Measurements from ENCODE around the gene BAHD1.
"Not testable (repeated sequence)": the region's sequence is repeated elsewhere in the genome, so short reads cannot be mapped to it uniquely, and the experiment has no call there.

BAHD1 gene

DNA sequence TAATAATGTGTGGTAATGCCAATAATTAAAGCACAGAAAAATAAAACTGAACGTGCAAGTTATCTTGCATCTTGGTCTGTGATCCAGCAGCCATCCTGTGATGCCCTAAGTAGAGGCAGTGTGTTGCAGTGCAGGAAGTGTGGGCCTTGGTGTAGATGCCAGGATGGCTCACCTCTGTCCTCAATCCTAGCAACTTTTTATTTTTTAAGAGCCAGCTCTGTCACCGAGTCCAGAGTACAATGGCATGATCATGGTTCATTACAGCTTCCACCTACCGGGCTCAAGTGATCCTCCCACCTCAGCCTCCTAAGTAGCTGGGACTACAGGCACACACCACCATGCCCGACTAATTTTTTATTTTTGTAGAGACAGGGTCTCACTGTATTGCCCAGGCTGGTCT, 7.6 kb downstream of the BAHD1 start:
- DNase-seq, result no peak

DNA sequence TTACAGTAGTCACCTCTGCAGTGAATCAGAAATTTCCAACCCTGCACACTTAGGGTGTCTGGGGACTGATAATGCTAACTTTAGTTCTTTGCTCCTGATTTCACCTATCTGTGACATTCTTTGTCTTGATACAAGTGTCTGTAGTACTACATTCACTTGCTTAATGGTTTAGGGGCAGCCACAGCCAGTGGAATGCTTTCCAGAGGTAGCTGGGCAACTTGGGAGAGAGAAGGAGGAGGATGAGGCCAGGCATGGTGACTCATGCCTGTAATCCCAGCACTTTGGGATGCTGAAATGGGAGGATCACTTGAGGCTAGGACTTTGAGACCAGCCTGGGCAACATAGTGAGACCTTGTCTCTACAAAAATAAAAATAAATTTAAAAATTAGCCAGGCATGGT, 8.5 kb downstream of the BAHD1 start:
- no peak for DNase-seq

DNA sequence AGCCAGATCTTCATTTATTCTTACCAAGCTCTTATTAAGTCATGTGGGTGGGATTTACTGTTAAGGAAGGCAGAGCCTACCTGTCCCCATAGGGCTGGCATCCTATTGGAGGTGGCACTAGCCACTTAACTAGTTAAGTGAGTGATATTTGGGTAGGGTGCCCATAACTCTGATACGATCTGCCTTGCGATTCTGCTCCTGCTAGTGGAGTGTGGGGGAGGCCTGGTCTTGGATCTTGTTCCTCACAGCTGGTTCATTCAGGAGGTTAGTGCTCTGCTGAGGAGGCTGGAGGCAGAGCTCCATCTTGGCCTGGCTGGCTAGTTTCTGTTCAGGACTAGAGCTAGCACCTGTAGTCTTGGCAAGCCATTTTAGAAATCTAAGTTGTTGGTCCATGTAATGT, 9.3 kb downstream of the BAHD1 start:
- DNase-seq, result no peak

DNA sequence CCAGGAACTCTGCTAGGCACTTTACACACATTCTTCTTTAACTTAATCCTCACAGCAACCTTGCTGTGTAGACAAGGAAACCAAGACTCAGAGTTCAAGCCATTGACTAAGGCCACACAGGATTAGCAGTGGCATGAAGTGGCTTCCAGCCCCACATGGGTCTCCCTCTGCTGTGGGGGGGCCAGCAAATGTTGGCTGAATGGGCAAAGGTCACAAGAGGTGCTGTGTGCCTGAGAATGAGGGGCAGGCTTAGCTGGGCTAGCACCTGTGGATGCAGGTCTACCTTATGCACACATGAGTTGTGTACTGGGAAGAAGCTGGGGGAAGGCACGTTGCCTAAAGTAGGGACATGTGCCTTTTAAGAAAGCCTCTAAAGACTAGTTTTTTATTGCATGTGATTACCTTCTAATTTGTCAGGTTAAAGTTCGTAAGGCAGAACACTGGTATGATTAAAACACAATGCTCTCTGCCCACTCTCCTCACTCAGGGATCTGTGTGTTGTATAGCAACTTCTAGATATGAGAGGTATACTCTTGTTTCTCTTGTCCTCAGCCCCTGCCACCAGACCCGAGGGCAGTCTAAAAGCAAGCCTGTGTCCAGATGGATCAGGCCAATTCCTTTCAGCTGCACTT, 10.9 kb downstream of the BAHD1 start:
- DNase-seq, result no peak

DNA sequence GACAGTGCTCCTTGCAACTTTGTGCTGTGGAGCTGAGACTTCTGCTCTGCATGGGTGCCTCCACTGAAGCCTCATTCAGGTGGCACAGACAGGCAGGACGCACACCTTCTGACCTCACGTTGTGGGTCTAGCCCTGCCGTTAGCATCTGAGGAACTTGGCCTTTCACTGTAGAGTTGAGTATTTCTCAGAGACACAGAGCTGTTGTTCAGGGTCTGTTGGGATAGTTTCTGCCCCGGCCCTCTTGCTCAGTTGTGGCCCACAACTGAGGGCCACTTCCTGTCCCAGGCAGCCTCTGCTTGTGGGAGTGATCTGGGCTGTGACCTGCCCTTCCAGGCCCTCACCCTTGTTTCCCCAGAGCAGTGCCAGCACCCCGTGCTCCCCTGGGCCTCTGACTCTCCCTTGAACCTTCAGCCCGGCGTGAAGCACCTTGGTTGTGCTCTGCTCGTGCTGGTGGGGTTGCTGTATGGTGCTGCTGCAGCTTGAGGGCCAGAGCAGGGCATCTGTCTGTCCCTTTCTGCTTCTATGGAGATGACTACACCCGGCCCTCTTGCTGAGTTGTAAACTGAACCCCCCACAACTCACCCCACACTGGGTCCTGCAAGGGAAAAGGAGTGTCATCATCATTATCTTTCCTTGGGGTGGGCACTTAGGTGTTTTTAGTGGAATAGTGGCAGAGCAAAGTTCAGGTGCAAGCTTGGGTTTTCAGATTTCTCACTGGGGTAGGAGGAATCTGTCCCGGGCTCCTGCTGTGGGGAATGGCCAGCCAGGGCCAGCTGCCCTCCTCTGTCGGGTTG, 11.7 kb downstream of the BAHD1 start:
- no peak for DNase-seq

DNA sequence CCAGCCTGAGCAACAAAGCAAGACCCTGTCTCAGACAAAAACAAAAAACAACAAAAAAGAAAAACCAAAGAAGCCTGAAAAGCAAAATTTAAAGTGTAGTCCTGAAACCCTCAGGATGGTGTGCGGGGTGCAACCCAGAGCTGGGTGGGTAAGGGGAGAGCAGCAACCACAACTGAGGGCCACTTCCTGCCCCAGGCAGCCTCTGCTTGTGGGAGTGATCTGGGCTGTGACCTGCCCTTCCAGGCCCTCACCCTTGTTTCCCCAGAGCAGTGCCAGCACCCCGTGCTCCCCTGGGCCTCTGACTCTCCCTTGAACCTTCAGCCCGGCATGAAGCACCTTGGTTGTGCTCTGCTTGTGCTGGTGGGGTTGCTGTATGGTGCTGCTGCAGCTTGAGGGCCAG, 13.2 kb downstream of the BAHD1 start:
- not testable (repeated sequence) for DNase-seq

DNA sequence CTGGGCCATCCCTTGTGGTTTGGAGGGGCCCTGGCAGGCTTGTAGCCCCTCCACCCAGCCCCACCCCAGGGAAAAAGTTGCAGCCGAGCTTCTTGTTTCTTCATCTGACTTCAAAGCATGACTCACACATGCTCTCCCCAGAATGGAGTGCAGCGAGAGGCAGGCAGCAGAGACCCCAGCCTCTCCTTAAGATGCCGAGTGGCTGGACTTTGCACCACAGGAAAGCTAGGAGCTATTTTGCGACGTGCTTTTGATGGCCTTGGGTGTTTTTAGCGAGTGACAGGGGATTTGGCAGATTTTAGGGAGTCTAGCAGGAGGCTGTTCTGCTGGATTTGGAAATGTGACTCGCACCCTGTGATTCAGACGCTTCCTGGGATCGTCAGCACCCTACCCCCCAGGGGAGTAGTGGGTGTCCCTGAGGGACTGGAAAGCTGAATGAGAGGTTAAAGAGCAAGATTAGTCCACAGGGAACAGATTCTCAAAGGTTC, 14.2 kb downstream of the BAHD1 start:
- no peak for DNase-seq

DNA sequence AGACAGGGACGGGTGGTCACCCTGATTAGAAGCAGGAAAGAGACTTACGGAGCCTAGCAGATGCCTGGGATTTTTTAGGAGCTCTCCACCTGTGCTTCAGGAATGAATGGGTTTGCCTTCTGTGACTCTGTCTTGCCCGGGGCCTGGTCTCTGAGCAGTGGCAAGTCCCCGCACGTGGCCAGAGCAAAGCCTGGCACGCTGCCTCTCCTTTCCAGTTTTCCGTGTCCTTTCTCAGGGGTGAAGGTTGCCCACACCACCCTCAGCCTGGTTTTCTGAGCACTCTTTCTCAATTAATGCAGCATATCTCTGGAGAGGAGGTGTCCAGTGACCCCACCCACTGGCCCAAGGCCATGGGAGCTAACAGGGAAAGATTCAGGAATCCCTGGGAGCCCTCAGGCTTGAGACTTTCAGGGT, 15.6 kb downstream of the BAHD1 start:
- no peak for DNase-seq

DNA sequence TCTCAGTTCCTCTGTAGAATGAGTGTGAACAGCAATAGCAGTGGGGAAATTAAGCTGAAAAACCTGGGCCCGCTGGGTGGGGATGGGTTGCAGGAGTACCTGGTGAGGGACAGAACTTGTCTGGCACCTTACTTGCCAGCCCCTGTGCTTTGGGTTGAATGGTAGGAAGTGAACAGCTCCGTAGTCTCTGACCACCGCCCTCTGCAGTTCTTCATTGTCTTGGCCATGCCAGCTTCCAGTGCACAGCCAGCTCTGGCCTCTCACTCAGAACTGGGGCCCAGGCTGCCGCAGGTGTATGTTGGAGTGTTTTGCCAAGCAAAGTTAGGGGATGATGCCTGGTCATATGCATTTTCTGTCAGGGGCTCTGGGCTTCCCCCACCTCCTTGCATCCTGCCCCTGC, 16.0 kb downstream of the BAHD1 start:
- no peak for DNase-seq

DNA sequence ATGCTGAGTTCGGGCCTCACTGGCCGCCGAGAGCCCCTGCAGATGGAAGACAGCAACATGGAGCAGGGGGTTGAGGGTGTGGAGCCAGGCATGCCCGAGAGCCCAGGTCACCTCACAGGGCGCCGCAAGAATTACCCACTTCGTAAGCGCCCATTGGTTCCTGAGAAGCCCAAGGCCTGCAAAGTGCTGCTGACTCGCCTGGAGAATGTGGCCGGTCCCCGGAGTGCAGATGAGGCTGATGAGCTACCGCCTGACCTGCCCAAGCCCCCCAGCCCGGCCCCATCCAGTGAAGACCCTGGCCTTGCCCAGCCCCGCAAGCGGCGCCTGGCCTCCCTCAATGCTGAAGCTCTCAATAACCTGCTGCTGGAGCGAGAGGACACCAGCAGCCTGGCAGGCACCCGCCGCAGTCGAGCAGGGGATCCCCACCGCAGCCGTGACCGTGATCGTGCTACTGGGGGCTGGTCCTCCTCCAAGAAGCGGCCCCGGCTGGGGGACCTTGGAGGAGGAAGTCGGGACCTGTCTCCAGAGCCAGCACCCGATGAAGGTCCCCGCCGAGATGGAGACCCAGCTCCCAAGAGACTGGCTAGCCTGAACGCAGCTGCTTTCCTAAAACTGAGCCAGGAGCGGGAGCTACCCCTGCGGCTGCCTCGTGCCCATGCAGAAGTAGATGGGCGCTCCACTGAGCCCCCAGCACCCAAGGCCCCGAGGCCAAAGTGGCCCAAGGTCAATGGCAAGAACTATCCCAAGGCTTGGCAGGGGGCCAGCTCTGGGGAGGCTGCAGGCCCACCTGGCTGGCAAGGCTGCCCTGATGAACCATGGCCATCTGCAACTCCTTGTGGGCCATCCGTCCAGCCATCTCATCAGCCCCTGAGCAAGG, 18.0 kb downstream of the BAHD1 start:
- no peak for DNase-seq

DNA sequence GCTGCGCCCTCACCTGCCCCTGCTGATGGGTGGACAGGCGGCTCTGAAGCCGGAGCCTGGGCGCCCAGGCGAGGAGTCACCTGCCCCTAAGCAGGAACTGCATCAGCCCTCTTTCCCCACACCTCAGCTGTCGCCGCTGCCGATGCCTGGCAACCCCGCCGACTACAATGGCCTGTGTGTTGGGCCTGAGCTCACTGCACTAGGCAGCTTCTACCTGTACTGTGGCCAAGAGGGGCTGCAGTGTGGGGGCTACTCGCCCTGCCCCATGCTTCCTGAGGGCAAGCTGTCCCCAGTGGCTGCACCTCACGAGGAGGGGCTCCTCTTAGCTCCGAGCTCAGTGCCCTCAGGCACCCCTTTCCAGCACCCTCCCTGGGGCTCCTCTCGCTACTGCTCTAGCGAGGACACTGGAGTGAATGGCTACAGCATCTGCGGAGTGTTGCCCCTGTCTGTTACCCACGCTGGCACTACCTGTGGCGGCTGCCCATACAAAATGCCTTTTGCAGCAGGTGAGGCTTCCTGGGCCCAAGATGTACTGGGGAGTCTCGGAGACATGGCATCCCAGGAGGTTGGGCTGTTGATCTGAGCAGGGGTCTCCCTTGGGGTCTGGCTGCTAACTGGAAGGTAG, 18.8 kb downstream of the BAHD1 start:
- no peak for DNase-seq

DNA sequence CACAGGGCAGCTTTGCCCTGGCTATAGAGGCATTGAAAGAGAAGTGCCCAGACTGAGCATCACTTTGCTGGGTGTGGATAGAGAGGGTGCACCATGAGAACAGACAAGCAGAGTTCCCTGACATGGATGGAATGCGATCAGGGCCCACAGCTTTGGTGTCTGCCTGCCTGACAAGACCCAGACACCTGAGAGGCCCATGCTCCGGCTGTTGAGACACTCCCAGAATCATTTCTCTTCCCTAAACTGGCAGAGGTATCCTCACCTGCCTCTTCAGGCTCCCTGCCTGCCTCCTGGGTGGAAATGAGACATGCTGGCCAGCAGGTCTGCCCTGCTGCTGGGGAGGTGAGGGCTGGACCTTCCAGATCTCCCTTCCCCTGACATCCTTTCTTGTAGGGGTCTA, 19.7 kb downstream of the BAHD1 start:
- no peak for DNase-seq

DNA sequence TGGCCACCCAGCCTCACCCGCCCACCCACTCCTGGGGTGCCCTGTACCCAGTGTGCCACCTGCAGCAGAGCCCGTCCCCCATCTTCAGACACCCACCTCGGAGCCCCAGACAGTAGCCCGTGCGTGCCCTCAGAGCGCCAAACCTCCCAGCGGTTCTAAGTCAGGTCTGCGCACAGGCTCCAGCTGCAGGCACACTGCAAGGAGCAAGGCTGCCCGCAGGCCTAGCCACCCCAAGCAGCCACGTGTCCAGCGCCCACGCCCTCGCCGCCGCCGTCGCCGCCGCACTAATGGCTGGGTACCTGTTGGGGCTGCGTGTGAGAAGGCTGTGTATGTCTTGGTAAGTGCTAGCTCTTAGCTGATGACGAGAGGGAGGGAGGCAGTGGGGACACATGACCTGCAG, 21.2 kb downstream of the BAHD1 start:
- DNase-seq, result no peak

DNA sequence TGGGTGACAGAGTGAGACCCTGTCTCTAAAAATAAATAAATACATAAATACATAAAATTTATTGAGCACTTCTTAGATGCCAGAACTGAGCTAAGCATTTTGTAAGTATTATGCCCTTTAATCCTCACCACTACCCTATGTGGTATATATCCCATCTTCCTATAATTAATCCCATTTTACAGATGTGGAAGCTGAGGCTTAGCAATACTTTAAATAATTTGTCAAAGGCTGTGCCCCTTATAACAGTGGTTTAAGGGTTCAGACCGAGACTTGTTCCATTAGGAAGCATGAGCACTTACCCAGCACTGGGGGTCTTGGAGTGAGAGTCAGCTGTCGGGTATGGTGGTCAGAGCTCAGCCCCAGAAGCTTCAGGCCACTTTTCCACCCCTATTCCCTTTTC, 22.5 kb downstream of the BAHD1 start:
- DNase-seq, result no peak

DNA sequence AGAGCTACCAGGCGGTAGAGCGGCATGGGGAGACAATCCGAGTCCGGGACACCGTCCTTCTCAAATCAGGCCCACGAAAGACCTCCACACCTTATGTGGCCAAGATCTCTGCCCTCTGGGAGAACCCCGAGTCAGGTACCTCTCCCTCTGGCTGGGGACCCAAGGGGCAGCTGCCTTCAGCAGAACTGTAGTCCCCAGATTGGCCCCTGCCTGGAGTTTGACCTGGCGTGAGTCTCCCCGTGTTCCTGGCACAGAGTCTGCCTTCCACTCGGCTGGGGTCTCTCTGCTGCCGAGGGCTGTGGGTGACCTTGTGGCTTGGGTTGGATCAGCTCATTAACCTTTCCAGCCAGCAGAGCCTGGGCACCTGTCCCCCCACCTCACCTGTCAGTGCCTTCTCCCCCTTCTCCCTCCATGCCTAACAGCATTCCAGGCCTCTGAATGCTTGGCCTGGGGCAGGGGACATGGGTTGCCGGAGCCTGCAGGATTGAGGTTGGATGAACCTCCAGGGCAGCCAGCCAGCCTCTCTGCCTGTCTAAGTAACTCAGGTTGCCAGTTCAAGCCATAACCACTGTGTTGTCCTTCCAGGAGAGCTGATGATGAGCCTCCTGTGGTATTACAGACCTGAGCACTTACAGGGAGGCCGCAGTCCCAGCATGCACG, 23.3 kb downstream of the BAHD1 start:
- DNase-seq, result no peak

DNA sequence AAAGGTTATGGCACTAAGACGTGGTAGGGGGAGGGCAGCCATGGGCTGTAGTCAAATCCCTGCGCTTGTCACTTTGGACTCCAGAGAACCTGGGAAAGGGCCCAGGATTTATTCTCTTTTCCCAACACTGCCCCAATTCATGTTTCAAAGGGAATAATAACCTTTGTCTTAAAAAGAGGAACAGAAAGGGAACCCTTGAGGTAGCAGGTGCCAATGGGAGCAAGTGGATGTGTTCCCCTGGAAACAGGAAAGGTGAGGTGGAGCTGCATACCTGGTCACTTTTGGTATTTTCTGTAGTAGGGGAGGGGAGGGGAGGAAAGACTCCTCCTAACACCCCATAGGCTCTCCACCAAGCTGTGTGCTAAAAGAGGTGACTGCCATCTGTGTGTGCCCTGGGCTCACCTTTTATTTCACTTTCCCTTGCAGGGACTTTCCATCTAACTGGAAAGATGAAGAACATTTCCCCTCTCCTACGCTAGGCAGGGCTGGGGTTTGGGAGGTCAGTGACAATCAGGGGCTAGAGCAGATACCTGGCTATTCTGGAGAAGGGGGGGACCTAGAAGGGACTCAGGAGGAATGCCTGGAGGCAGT, 23.9 kb downstream of the BAHD1 start:
- DNase-seq, result no peak

DNA sequence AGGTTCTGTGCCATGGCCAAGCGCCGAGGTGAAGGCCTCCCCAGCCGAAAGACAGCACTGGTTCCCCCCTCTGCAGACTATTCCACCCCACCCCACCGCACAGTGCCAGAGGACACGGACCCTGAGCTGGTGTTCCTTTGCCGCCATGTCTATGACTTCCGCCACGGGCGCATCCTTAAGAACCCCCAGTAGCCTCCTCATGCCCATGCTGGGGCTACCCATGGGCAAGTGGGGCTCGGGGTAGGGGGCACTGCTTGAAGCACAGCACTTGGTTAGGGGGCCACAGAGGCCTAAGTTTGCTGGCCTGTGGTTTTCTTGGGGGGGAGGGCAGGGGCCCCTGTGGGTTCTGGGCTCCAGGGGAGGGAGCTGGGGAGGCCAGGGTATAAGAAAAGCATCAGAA, 25.2 kb downstream of the BAHD1 start:
- no peak for DNase-seq

DNA sequence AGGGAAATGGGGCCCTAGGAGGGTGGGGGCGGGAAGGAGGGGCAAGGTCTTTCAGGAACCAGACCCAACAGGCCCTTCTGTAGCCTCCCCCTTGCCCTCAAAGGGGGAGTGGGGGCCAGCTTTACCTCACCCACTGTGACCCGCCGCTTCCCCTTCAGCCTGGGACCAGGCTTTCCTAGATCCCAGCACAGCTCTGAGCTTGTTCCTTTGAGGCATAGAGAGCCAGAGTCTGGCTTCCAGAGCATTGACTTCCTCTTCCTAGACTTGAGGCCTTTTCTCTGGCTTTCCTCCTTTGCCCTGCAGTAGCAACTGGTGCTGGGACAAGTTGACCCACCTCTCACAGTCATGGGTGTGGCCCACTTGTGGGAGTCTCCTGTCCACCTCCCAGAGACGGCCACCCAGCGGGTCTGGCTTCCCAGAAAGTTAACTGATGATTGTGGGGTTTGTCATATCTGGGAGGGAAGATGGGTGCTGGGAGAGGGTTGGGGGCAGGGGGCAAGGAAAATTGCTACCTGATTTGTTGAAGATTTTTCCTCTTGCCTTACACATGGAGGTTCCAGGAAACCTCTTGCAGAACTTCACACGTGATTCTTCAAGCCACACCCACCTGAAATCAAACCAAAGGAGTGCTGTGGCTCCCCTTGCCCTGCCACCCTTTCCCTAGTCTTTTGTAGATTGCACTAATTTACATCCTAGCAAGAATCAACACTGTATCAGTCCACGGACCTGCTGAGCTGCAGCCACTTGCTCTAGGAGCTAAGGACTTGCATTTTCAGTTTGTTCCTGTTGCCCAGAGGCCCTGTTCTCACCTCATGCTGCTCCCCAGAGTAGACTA, 25.9 kb downstream of the BAHD1 start:
- no peak for DNase-seq

DNA sequence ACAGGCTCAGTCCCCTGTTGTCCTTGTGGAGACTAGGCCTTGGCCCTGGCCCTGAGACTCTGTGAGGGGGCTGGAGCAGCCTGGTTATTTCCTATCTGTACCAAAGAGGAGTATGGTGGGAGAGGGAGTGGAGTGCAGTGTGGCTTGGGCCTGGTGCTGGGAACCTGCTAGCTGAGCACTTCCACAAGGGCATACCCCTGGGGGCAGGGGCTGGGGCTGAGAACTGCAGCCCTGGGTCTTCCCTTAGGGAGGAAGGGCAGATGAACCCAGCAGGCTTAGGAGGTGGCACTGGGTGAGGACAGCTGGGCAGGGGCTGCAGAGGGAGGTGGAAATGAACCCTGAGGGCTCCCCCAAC, 26.5 kb downstream of the BAHD1 start:
- DNase-seq, result no peak

DNA sequence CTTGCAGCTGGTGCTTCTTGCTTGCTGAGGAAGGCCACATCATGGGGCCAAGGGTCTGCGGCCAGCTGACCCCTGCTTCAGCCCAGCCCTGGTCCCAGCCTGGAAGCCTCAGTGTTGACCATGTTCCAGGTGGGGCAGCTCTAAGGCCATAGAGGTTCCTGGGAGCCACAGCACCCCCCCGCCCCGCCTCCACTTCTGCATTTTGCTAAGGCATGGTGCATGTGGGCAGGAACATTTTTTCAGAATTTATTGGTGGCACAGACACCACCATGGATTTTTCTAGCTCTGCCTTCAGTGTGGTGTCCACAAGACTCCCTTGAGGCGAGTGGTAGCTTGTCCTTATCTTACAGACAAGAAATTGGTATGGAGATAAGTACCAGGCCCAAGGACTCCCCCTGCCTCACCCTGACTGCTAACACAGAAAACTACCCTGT, 28.2 kb downstream of the BAHD1 start:
- DNase-seq, result no peak

DNA sequence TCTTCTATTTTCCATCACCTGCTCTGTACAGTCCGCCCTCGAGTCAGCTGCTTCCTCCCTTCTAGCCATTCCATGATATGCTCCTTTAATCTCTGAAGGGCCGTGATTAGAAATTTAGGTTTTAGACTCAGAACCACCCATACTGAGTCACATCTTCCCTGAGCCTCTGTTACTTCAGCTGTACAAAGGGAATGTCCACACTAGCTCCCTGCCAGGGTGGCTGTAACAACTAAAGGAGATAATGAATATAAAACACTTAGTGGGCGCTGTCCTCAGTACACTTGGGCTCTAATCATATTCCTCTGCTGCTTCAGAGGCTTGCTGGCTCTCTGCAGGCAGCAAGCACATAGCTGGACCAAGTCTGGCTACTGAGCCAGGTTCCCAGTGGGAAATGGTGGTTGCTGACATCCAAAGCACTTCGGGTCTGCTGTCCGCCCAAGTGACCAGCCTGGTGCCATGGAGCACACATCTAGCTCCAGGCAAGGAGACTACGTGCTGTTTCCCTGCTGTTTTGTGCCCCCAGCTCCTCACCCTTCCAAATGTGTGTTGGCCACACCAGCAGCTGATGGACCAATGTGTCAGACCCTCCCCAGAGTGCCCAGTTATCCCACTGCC, 29.1 kb downstream of the BAHD1 start:
- no peak for DNase-seq

All from activated T-cell treated with anti-CD3 and anti-CD28 coated beads for 4 hours (primary cell).